OCI-M1 (cell line): ENCODE results near the gene SYNPO2.
"Not testable (repeated sequence)": the region's sequence is repeated elsewhere in the genome, so short reads cannot be mapped to it uniquely, and the experiment has no call there.

ENCODE experiments used
- DNase-seq: peaks from one replicate; lab custom pipeline; 2025; lab: John Stamatoyannopoulos, UW

SYNPO2 gene

GRCh38 chr4:119035951-119036737, 147.5 kb downstream of the SYNPO2 start:
- DNase-seq = no peak

GRCh38 chr4:119037709-119038108, 149.1 kb downstream of the SYNPO2 start:
- DNase-seq = no peak

- DNase-seq = no peak
Measured at GRCh38 chr4:119038116-119038841, 149.6 kb downstream of the SYNPO2 start.

- DNase-seq = no peak
Measured at GRCh38 chr4:119039160-119039559, 150.5 kb downstream of the SYNPO2 start.

GRCh38 chr4:119039779-119040178, 151.1 kb downstream of the SYNPO2 start:
- DNase-seq = peak; percentile 30

- no peak for DNase-seq
Measured at GRCh38 chr4:119040261-119040660, 151.6 kb downstream of the SYNPO2 start.

- no peak for DNase-seq
Measured at GRCh38 chr4:119040694-119041185, 152.1 kb downstream of the SYNPO2 start.

- no peak for DNase-seq
Measured at GRCh38 chr4:119041396-119041795, 152.7 kb downstream of the SYNPO2 start.

GRCh38 chr4:119041951-119042560, 153.4 kb downstream of the SYNPO2 start:
- DNase-seq = peak; percentile 84

GRCh38 chr4:119046263-119046662, 157.6 kb downstream of the SYNPO2 start:
- no peak for DNase-seq

GRCh38 chr4:119047059-119047458, 158.4 kb downstream of the SYNPO2 start:
- DNase-seq = not testable (repeated sequence)

- DNase-seq = no peak
Measured at GRCh38 chr4:119048446-119048845, 159.8 kb downstream of the SYNPO2 start.

- no peak for DNase-seq
Measured at GRCh38 chr4:119049342-119049741, 160.7 kb downstream of the SYNPO2 start.

GRCh38 chr4:119050527-119051090, 162.0 kb downstream of the SYNPO2 start:
- DNase-seq = no peak

- DNase-seq = no peak
Measured at GRCh38 chr4:119053245-119053644, 164.6 kb downstream of the SYNPO2 start.

GRCh38 chr4:119053997-119054396, 165.3 kb downstream of the SYNPO2 start:
- no peak for DNase-seq

GRCh38 chr4:119057417-119057816, 168.8 kb downstream of the SYNPO2 start:
- no peak for DNase-seq

GRCh38 chr4:119059221-119059620, 170.6 kb downstream of the SYNPO2 start:
- peak; percentile 13 for DNase-seq

GRCh38 chr4:119067125-119067524, 178.5 kb downstream of the SYNPO2 start:
- not testable (repeated sequence) for DNase-seq

- DNase-seq = not testable (repeated sequence)
Measured at GRCh38 chr4:119067670-119068360, 179.2 kb downstream of the SYNPO2 start.

GRCh38 chr4:119068529-119068962, 179.9 kb downstream of the SYNPO2 start:
- no peak for DNase-seq

GRCh38 chr4:119070301-119070700, 181.6 kb downstream of the SYNPO2 start:
- DNase-seq = no peak
